Left lung (tissue), 10 donors: ENCODE data around the gene GIPC2. TPM values are rescaled to one million over a fixed set of nuclear protein-coding genes. Genes with fewer than 3 reads are reported as not detected.
"Not testable (repeated sequence)": the region's sequence is repeated elsewhere in the genome, so short reads cannot be mapped to it uniquely, and the experiment has no call there.

Experiments used
- ATAC-seq: fragments of 200-7000 bp; cut with Tn5 transposase; one replicate; pipeline ENCODE4 v1.9.1; 2020; ENCODE audit warnings: moderate library complexity
- DNase-seq, 4 donors: peaks; one replicate each; pipeline ENCODE4 v3.0.0-alpha.2; 2013 to 2020
- H3K27ac ChIP-seq, 2 donors: fragments of 200-600 bp; sonication (generic) in 1 of 2; one replicate each; pipeline versions ENCODE4 v1.5.0 to v1.8.0; 2020 to 2021
- H3K27me3 ChIP-seq, 2 donors: fragments of 200-600 bp; sonication (generic) in 1 of 2; one replicate each; pipeline versions ENCODE4 v1.5.0 to v1.8.0; 2020 to 2021
- H3K36me3 ChIP-seq, 2 donors: fragments of 200-600 bp; sonication (generic) in 1 of 2; one replicate each; pipeline versions ENCODE4 v1.5.0 to v1.8.0; 2020 to 2021
- H3K4me1 ChIP-seq, 2 donors: fragments of 200-600 bp; one replicate each; pipeline ENCODE4 v1.8.0; 2021
- H3K4me3 ChIP-seq, 2 donors: fragments of 200-600 bp; sonication (generic) in 1 of 2; one replicate each; pipeline versions ENCODE4 v1.5.0 to v1.8.0; 2020 to 2021; ENCODE audit warnings: mild to moderate bottlenecking in 1 of 2
- H3K9me3 ChIP-seq, 2 donors: fragments of 200-600 bp; sonication (generic) in 1 of 2; one replicate each; pipeline versions ENCODE4 v1.5.0 to v1.8.0; 2020 to 2021
- intact Hi-C, 2 donors: fragments of 100-400 bp; cut with DNase I; formaldehyde crosslinking; loops; one replicate each; pipeline versions ENCODE4 v1.11.2 to v1.14.2; 2022
- polyA plus RNA-seq, 6 donors: library from polyadenylated mRNA; unstranded; fragments of 120-200 nt; gene quantifications; one replicate each; pipeline ENCODE4 v1.2.1, GENCODE V29; 2013; ENCODE audit not compliant: insufficient read length in 6 of 6
- total RNA-seq, 2 donors: library from RNA; stranded (reverse); fragmentation: NEBNext Ultra II Directional; extraction: Animal tissue kit (Norgen Biotek cat#: 25700); gene quantifications; one replicate each; pipeline ENCODE4 v1.2.1, GENCODE V29; 2021
- TF ChIP-seq, protein P1 (sequence below), 2 donors: fragments of 200-600 bp; sonication (generic) in 1 of 2; IDR thresholded peaks; one replicate each; pipeline versions ENCODE4 v1.5.0 to v1.8.0; 2021; ENCODE audit warnings: antibody characterized with exemption in 2 of 2
- donor health status: DM: no; HTN: yes; CAD: no.
- donor health status: DM: no; HTN: no; CAD: no.

The GIPC2 gene
- total and polyA plus RNA-seq, 8 donors, result 0.46 to 2.2 (median 0.83) TPM

DNA sequence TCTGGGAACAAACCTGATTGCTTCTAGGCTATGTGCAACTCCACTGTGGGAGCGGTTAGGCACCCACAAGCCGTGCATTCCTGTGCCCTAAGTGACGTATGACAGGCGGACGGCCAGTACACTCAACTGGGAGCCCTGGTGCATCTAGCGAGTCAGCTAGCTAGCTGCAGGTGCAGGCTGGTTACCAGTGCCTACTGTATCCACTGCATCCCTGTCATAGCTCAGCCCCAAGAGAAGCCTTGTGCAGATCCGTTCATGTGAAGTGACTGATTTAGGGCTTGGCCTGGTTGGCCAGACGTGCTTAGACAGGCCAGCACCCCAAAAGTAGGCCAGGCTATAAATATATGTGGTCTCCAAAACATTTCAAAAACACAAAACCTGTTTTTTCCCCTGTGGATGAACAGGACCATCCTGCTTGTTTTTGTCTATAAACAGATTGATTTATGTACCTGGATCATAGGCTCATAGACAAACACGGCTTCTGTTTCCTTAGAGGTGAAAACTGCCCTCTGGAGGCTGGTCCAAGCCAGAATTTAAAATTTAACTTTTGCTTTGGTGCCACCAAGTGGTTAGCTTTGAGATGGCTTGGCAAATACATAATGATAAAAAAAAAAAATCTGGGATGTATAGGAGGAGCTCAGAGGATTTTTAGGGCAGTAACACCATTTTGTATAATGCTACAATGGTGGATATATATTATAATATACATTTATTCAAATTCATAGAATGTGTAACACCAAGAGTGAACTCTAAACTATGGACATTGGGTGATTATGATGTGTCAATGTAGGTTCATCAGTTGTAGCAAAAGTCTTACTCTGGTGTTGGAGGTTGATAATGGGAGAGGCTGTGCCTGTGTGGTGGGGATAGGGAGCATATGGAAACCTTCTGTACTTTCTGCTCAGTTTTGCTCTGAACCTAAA is 68.5 kb downstream of the GIPC2 start:
- Histone ChIP-seq H3K4me1 (no peaks in the 10 kb centered on the region), H3K4me3 (no peak overlapping the region), H3K9me3 (no peaks in the 10 kb centered on the region), H3K27me3 (no peaks in the 10 kb centered on the region), H3K36me3 (no peaks in the 10 kb centered on the region), H3K27ac (no peak overlapping the region)
- ATAC-seq (peak; percentile 98), DNase-seq (peak in 2 of 4 donors; percentile 63 to 80)
- TF ChIP-seq, protein P1, sequence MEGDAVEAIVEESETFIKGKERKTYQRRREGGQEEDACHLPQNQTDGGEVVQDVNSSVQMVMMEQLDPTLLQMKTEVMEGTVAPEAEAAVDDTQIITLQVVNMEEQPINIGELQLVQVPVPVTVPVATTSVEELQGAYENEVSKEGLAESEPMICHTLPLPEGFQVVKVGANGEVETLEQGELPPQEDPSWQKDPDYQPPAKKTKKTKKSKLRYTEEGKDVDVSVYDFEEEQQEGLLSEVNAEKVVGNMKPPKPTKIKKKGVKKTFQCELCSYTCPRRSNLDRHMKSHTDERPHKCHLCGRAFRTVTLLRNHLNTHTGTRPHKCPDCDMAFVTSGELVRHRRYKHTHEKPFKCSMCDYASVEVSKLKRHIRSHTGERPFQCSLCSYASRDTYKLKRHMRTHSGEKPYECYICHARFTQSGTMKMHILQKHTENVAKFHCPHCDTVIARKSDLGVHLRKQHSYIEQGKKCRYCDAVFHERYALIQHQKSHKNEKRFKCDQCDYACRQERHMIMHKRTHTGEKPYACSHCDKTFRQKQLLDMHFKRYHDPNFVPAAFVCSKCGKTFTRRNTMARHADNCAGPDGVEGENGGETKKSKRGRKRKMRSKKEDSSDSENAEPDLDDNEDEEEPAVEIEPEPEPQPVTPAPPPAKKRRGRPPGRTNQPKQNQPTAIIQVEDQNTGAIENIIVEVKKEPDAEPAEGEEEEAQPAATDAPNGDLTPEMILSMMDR (IDR thresholded peaks at IDR 0.05), result peak; percentile 55 to 84
- intact Hi-C loops, result loop anchor here in 1 of 2 donors (10.0 kb wide), 1 partner anchor 139 kb away; the partner anchor contains the start of gene FUBP1

DNA sequence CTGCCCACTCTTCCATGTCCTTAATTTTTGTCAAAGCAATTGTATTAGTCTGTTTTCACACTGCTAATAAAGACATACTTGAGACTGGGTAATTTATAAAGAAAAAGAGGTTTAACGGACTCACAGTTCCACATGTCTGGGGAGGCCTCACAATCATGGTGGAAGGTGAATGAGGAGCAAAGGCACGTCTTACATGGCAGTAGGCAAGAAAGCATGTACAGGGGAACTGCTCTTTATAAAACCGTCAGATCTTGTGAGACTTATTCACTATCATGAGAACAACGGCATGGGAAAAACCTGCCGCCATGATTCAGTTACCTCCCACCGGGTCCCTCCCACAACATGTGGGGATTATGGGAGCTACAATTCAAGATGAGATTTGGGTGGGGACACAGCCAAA is 74.7 kb downstream of the GIPC2 start:
- H3K4me3 ChIP-seq, DNase-seq, H3K9me3 ChIP-seq, H3K4me1 ChIP-seq, intact Hi-C loops, H3K27me3 ChIP-seq, ATAC-seq, H3K27ac ChIP-seq, H3K36me3 ChIP-seq: not testable (repeated sequence)

DNA sequence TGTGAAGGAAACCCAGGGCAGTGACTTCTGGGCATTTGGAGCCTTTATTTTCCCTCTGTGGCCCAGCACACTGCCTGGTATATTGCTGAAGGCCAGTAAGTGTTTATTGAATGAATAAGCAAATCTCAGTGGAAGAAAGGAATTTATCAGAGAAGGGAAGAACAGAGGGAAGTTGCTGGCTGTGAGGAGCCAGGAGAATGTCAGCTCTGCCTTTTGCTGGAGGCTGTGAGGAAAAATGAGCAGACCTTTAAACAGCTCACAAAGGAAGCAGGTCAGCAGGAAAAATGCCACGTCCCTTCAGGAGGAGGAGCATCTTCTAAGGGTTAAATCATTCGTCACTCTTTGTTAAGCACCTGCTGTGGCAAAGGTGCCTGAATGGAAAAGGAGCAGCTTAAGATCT is 75.9 kb downstream of the GIPC2 start:
- Histone ChIP-seq H3K4me1 (no peaks in the 10 kb centered on the region), H3K9me3 (no peaks in the 10 kb centered on the region), H3K36me3 (no peaks in the 10 kb centered on the region), H3K27ac (no peak overlapping the region), H3K4me3 (no peak overlapping the region), H3K27me3 (no peaks in the 10 kb centered on the region)
- TF ChIP-seq, protein P1 (IDR thresholded peaks at IDR 0.05), result no peak
- DNase-seq, result no peak
- no peak for ATAC-seq
- intact Hi-C loops, result no loop called here

DNA sequence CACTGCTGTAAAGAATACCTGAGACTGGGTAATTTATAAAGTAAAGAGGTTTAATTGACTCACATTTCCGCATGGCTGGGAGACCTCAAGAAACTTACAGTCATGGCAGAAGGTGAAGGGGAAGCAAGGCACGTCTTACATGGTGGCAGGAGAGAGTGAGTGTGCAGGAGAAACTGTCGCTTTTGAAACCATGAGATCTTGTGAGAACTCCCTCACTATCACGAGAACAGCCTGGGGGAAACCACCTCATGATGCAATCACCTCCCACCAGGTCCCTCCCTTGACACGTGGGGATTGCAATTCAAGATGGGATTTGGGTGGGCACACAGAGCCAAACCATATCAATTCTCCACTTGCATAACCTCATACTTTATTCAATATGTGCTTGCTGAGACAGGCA is 76.6 kb downstream of the GIPC2 start:
- intact Hi-C loops, result no loop called here
- H3K9me3 ChIP-seq, result no peaks in the 10 kb centered on the region
- ATAC-seq (no peak), DNase-seq (no peak)
- H3K27me3 ChIP-seq, result no peaks in the 10 kb centered on the region
- H3K36me3 ChIP-seq, result no peaks in the 10 kb centered on the region
- no peak overlapping the region for H3K4me3 ChIP-seq
- no peak overlapping the region for H3K27ac ChIP-seq
- TF ChIP-seq, protein P1 (IDR thresholded peaks at IDR 0.05), result no peak
- H3K4me1 ChIP-seq, result no peaks in the 10 kb centered on the region

DNA sequence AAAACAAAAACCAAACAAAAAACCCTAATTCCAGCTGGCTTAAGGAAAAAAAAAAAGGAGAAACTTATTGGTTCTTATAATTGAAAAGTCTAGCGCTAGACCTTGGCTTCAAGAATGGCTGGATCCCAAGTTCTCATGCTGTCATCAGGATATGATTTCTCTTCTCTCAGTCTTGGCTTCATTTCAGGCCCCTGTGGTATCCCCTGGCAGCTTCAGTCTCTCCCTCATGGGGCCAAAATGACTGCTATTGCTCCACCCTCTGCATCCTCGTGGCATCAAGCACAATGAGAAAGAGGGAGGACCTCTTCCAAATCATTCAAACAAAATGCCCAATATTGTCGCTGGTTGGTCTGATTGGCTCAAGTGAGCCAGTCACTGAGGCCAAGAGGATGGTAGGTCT is 80.7 kb downstream of the GIPC2 start:
- intact Hi-C loops, result no loop called here

More for the DNA sequence above, 80.7 kb downstream of the GIPC2 start:
- DNase-seq, result no peak
- H3K9me3 ChIP-seq, result no peaks in the 10 kb centered on the region
- no peak overlapping the region for H3K4me3 ChIP-seq
- no peak for ATAC-seq
- TF ChIP-seq, protein P1 (IDR thresholded peaks at IDR 0.05), result no peak
- H3K27me3 ChIP-seq, result no peaks in the 10 kb centered on the region
- H3K4me1 ChIP-seq, result no peaks in the 10 kb centered on the region
- H3K36me3 ChIP-seq, result no peaks in the 10 kb centered on the region
- H3K27ac ChIP-seq, result no peak overlapping the region
